ENCODE data around the gene NOS3.

GRCh38 chr7:150986556-150986955, 4.3 kb upstream of the NOS3 start:
- TF ChIP-seq, protein P1, sequence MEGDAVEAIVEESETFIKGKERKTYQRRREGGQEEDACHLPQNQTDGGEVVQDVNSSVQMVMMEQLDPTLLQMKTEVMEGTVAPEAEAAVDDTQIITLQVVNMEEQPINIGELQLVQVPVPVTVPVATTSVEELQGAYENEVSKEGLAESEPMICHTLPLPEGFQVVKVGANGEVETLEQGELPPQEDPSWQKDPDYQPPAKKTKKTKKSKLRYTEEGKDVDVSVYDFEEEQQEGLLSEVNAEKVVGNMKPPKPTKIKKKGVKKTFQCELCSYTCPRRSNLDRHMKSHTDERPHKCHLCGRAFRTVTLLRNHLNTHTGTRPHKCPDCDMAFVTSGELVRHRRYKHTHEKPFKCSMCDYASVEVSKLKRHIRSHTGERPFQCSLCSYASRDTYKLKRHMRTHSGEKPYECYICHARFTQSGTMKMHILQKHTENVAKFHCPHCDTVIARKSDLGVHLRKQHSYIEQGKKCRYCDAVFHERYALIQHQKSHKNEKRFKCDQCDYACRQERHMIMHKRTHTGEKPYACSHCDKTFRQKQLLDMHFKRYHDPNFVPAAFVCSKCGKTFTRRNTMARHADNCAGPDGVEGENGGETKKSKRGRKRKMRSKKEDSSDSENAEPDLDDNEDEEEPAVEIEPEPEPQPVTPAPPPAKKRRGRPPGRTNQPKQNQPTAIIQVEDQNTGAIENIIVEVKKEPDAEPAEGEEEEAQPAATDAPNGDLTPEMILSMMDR (IDR thresholded peaks at IDR 0.05): no peak
- no peak for TF ChIP-seq POLR2A (IDR thresholded peaks at IDR 0.05)
- TF ChIP-seq POLR2AphosphoS5 (IDR thresholded peaks at IDR 0.05): no peak
